Measurements from ENCODE around the gene ZG16. TPM values are rescaled to one million over a fixed set of nuclear protein-coding genes. Genes with fewer than 3 reads are reported as not detected.
"Not testable (repeated sequence)": the region's sequence is repeated elsewhere in the genome, so short reads cannot be mapped to it uniquely, and the experiment has no call there.

ZG16 gene
- total RNA-seq, 1 experiment from 2014 or later: not detected

DNA sequence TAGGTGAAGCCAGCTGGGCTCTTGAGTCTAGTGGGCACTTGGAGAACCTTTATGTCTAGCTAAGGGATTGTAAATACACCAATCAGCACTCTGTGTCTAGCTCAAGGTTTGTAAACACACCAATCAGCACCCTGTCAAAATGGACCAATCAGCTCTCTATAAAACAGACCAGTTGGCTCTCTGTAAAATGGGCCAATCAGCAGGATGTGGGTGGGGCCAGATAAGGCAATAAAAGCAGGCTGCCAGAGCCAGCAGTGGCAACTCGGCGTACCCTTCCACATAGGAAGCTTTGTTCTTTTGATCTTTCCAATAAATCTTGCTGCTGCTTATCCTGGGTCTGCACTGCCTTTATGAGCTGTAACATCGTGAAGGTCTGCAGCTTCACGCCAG lies 29.3 kb upstream of the ZG16 start:
- not testable (repeated sequence) for DNase-seq (ENCODE audit: low read depth)

GRCh38 chr16:29753516-29753915 lies 24.5 kb upstream of the ZG16 start:
- no peak for DNase-seq (ENCODE audit: low read depth)

DNA sequence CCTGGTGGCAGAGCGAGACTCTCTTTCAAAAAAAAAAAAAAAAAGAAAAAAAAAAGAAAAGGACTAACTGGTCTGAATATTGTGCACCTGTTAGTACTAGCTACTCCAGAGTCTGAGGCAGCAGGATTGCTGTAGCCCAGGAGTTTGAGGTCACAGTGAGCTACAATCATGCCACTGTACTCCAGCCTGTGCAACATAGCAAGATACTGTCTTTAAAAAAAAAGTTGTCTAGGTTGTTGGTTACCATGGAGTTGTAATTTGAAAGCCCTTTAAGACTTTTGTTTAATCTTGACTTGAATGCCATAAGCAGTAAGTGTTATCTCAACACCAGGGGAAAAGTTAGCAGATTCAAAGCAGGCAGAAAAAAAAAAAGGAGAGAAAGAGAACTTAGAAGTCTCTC lies 21.4 kb upstream of the ZG16 start:
- no peak for DNase-seq (ENCODE audit: low read depth)

DNA sequence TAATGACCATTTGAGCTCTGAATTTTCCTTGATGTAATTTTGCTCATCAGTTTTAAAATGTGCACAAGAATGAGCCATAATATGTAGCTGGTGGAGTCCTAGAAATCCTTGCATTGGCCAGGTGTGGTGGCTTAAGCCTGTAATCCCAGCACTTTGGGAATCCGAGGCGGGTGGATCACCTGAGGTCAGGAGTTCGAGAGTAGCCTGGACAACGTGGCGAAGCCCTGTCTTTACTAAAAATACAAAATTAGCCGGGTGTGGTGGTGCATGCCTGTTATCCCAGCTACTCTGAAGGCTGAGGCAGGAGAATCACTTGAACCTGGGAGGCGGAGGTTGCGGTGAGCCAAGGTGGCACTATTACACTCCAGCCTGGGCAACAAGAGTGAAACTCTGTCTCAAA lies 21.0 kb upstream of the ZG16 start:
- DNase-seq (ENCODE audit: low read depth): not testable (repeated sequence)

GRCh38 chr16:29757950-29758466 lies 20.0 kb upstream of the ZG16 start:
- DNase-seq (ENCODE audit: low read depth): no peak

GRCh38 chr16:29760567-29761279 lies 17.3 kb upstream of the ZG16 start:
- DNase-seq (ENCODE audit: low read depth): no peak

- DNase-seq (ENCODE audit: low read depth): not testable (repeated sequence)
Observed at GRCh38 chr16:29761280-29761651, 16.8 kb upstream of the ZG16 start.

GRCh38 chr16:29761882-29762281 lies 16.2 kb upstream of the ZG16 start:
- no peak for DNase-seq (ENCODE audit: low read depth)

DNA sequence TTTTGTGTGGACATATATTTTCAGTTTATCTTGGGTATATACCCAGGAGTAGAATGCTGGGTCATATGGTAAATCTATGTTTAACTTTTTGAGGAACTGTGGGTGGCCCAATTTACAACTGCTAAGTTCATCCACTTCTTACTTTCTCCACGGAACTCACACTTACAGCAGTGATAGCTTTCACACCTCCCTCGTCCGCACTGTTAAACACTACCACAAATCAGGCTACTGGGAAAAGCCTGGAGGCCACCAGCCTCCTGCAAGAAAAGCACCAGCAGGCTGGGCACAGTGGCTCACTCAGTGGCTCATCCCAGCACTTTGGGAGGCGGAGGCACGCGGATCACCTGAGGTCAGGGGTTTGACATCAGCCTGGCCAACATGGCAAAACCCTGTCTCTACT lies 14.7 kb upstream of the ZG16 start:
- no peak for DNase-seq (ENCODE audit: low read depth)

DNA sequence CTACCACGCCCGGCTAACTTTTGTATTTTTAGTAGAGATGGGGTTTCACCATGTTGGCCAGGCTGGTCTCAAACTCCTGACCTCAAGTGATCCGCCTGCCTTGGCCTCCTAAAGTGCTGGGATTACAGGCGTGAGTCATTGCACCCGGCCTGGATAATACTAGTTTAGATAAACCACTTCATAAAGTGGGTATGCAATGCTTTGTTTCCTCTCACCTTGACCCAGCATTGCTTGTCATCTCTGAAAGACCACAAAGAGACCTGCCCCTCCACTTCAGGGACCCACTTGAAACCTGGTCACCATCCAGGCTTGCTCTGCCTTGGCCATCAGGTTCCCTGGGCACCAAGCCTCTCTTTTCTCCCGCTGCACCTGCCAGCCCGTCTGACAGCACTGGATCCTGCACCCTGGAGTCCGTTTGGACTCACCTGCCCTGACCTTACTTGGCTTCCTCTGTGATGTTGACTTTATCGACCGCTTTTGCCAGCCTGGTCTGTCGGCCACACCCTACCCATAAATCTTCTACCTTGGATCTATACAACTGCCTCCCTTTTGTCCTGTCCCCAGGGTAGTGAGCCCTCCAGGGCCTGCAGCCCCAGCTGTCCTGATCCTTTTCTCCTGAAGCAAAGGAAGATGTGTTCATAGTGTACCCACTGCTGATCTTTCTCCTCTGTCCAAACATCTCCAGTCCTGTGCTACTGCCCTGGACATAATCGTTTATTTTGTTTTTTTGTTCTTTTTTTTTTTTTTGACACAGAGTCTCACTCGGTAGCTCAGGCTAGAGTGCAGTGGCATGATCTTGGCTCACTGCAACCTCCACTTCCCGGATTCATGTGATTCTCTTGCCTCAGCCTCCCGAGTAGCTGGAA lies 12.7 kb upstream of the ZG16 start:
- no peak for DNase-seq (ENCODE audit: low read depth)

DNA sequence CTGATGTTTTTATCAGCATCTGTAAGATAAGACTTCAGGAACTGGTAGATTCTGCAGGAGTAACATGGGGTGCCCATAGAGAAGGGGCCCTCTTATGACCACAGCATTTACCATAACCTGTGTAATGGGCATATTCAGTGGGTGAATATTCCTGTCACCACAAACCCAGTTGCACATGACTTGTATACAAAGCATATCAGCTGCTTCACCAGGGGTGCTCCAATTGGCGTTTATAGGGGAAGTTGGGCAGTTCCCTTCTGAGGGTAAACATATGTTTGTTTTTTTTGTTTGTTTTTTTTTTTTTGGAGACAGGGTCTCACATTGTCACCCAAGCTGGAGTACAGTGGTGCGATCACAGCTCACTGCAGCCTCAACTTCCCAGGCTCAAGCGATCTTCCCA lies 11.5 kb upstream of the ZG16 start:
- no peak for DNase-seq (ENCODE audit: low read depth)

DNA sequence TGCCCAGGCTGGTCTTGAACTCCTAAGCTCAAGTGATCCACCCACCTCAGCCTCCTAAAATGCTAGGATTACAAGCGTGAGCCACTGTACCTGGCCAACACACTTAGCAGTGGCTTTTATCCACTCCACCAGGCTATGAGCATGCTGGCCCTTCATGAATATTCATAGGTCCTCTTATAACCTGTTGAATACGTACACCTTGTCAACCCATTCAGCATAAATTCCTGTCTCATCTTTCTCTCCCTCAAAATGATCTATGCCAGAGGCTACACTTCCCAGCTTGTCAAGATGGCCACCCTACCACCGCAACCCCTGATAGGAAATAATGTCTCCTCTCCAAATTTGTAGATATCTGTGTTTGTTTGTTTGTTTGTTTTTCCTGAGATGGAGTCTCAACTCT lies 11.0 kb upstream of the ZG16 start:
- no peak for DNase-seq (ENCODE audit: low read depth)

GRCh38 chr16:29769507-29769906 lies 8.5 kb upstream of the ZG16 start:
- no peak for DNase-seq (ENCODE audit: low read depth)

DNA sequence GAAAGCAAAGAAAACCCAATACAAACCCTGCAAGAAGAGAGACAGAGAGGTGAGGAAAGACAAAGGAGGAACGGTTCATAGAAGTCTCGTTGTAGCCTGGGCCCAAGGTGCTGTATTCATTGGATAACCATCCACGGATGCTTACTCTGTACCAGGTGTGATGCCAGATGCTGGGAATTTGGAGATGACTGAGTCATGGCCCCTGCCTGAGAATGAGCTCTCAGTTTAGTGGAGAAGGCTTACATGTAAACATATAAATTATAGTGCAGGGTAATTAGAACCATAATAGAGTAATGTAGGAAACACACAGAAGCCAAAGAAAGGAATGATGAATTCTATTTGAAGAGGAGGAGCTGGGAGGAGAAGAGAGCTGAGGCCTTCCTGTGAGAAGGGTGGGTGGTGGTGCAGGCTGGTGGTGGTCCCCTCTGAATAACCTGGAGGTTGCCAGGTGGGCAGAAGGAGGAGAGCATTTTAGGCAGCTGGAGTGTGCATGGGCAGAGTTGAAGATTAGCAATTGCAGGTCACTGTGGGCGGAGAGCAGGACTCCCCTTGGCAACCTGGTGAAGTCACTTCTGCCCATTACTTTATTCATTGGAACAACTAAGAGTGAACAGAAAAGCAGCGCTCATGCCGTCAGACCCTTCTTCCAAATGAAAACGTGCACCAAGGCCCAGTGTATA lies 7.7 kb upstream of the ZG16 start:
- DNase-seq (ENCODE audit: low read depth): no peak

DNA sequence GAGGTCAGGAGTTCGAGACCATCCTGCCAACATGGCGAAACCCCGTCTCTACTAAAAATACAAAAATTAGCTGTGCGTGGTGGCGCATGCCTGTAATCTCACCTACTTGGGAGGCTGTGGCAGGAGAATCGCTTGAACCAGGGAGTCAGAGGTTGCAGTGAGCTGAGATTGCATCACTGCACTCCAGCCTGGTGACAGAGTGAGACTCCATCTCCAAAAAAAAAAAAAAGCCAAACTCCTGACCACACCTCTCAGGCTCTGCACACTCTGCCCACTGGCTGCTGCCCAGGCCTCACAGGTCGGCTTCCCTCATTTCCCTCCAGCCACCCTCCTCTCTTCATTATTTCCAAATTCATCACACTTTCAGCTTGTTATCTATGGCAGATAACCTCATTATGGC lies 5.7 kb upstream of the ZG16 start:
- DNase-seq (ENCODE audit: low read depth): not testable (repeated sequence)

DNA sequence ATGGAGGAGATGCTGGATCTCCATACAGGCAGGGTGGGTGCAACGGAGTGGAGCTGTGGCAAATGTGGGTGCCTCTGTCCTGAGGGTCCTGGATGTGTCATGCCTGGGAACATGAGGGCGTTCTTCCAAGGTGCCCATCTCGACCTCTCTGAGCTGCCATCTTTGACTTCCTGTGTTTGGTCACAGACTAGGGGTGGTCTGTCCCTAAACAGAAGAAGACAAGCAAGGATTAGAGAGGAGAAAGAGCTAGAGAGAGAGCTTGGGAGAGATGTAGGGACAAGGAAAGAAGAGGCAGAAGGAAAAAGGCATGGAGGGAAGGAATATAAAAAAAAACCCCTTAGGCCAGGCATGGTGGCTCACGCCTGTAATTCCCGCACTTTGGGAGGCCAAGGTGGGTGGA lies 3.3 kb upstream of the ZG16 start:
- DNase-seq (ENCODE audit: low read depth): no peak

DNA sequence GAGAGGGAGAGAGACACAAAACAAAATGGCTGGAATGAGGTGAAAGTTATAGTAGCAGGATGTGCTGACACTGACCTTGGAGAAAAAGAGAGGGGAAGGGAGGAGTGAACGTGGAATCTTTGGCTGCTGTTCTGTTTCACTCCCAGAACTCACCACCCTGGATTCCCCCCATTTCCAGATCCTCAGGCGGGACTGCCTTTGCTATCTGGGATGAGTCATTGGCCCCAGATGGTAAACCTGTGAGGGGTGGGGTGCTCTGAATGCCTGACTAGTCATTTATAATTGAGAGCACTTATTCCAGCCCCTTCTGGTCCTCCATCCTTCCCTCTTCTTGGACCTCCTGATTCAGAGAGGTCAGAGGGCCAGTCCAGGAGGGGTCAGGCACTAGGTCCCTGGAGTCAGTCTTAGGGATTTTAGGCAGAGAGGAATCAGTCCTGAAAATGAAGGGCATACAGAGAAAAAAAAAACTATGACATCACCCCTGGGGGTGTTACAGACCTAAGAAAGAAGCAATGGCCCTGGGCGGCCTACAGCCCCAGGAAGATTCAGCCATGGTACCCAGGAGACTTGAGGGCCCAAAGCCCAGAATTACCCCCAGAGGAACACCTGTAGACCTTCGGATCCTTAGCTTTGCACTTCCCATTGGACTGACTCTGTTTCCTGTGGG lies 2.2 kb upstream of the ZG16 start:
- peak; percentile 5 for DNase-seq (ENCODE audit: low read depth)

- DNase-seq (ENCODE audit: low read depth): no peak
Observed at GRCh38 chr16:29779474-29779873, 1.4 kb downstream of the ZG16 start.

DNA sequence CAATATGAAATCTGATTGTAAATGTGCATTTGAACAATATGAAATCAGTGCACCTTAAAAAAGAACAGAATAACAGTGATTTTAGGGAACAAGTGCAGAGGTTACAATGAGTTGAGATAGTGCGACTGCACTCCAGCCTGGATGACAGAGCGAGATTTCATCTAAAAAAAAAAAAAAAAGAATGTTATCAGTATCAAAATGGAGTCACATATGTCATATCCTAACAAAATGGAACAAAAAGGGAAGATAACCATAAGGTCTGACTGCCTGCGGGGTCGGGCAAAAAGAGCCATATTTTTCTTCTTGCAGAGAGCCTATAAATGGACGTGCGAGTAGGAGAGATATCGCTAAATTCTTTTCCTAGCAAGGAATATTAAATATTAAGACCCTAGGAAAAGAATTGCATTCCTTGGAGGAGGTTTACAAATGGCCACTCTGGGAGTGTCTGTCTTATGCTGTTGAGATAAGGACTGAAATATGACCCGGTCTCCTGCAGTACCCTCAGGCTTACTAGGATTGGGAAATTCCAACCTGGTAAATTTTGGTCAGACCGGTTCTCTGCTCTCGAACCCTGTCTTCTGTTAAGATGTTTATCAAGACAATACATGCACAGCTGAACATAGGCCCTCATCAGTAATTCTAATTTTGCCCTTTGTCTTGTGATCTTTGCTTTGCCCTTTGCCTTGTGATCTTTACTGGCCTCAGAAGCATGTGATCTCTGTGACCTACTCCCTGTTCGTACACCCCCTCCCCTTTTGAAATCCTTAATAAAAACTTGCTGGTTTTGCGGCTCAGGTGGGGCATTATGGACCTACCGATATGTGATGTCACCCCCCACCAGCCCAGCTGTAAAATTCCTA lies 5.3 kb downstream of the ZG16 start:
- DNase-seq (ENCODE audit: low read depth): not testable (repeated sequence)

GRCh38 chr16:29784157-29784556 lies 6.1 kb downstream of the ZG16 start:
- DNase-seq (ENCODE audit: low read depth): no peak

All from LHCN-M2 (cell line).